H4 (cell line): ENCODE measurements around the gene NPEPL1. TPM values are rescaled to one million over a fixed set of nuclear protein-coding genes. Genes with fewer than 3 reads are reported as not detected.

Experiments used
- DNase-seq: peaks from one replicate; pipeline ENCODE4 v3.0.0-alpha.2; 2015; ENCODE audit warnings: low spot score
- total RNA-seq: library from RNA; depleted of rRNA; stranded (reverse); fragments of >200 nt; shearing (Covaris generic); gene quantifications from 2 replicates; pipeline ENCODE4 v1.2.3, GENCODE V29; 2014

Gene NPEPL1
- total RNA-seq, 1 experiment from 2014 or later: 0.95 TPM

DNA sequence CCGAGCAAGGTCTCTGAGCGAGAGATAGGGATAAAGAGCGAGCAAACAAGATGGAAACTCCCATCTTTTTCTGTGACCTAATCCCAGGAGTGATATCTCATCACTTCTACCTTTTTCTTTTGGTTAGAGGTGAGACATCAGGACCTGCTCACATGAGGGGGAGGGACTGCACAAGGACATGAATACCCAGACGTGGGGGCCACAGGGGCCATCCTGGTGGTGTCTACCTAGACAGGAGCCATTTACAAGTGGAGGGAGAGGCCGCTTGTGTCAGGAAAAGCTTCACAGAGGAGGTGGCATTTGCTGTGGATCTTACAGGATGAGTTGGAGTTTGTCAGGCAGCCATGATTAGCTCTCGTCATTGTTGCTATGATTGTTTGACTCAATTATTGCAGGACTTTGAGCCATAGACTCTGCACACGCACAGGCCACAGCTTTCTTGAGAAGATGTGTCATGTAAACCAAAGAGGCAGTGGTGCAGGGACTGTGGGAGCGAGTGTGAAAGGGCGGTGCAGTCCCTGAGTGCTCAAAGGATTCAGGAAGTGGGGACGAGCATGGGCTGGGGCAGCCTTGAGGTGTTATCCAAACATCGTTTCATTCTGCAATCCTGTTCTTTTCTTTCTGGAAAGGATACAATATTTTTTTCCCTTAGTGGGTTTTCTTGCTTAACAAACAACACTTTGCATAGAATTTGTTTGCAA, 7.7 kb downstream of the NPEPL1 start:
- no peak for DNase-seq

GRCh38 chr20:58700823-58701222, 8.2 kb downstream of the NPEPL1 start:
- no peak for DNase-seq

- DNase-seq: no peak
These were observed 9.0 kb downstream of the NPEPL1 start for GRCh38 chr20:58701431-58702160.

GRCh38 chr20:58702161-58702510, 9.5 kb downstream of the NPEPL1 start:
- no peak for DNase-seq

DNA sequence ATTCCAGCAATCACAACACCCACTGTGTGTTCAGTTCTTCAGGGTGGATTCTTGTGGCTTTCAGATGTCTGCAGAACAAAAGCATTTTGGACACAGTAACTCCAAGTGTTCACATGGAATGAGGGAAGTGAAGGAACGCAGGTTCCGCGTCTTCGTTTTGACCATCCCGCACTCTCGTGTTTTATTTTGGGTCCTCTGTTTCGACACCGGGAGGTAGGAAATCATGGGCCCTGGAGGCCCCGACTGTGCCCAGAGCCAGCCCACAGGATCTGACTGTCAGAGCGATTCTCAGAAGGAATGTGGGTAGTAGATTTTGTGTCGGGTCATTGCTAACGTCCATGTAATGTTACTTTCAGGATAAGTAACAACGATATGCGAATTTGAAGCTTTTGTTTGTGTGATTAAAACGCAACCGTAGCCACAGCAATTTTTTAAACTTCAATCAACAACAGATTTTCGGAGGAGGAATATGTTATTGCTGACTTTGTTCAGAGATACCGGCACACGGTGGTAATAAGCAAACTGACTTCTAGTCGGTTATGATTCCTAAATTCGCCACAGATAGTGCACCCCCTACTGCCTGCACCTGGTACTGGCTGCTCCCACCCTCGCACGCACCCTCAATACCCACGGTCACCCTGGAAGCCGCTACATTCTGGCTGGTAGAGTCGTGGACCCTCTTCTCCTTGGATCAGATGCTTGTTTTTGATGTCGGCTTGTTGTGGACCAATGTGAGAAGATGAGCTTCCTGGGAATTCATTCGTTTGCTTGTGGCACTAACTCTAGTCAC, 10.5 kb downstream of the NPEPL1 start:
- no peak for DNase-seq

DNA sequence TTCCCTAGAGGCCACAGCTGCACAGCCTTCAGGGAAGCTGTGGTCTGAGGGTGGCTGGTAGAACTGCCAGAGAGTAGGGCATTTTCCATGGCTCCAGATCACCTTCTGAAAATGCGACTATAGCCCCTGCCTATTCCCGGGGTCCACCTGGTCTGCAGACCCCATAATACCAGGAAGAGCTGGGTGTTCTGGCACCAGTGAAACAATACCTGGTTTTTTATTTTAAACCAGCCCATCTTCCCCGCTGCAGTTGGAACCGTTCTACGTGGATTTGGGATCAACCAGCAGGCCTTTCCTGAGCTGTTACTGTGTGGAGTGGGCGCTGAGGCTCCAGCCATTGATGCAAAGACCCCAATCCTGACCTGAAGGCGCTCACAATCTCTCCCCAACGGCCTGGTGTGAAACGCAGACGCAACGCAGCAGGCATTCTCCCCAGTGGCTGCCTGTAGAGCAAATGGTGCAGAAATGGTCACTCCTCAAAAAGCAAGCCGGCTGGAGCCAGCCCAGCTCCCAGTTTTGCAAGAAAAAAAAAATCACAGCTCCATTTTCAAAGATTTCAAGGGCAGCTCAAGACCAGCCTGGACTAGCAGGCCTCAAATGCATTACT, 11.3 kb downstream of the NPEPL1 start:
- no peak for DNase-seq

- no peak for DNase-seq
These were observed 12.8 kb downstream of the NPEPL1 start for GRCh38 chr20:58705208-58705926.

DNA sequence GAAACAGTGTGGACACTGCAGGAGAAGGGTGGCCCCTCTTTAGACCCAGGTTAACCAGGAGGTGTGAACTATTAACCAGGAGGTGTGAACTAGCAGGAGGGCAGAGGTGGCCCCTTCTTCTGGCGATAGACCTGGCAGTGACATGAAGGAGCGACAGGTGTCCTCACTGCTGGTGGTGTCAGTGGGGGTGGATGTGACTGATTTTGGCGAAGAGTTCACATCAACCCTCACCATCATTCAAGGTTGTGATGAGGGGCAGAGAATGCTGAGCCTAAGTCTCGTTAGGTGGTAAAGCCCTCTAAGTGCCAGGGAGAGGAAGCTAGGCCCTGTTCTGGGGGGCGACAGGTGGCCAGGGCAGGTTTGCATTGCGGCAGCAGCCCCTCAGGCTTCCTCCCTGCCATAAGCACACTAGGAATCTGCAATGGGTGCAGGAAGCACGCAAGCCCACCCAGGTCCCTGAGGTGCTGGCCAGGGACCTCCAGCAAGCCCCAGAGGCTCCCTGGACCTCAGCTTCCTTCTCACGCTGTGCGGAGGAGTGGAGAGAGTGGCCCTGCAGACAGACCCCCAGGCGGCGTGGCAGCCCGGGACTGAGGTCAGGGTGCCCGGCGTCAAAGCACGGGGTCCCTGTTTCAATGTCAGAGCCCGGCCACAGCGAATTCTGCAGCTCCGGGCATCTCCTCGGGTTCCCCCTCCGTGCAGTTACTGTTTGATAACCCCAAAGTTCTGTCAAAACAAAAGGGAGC, 13.7 kb downstream of the NPEPL1 start:
- no peak for DNase-seq

DNA sequence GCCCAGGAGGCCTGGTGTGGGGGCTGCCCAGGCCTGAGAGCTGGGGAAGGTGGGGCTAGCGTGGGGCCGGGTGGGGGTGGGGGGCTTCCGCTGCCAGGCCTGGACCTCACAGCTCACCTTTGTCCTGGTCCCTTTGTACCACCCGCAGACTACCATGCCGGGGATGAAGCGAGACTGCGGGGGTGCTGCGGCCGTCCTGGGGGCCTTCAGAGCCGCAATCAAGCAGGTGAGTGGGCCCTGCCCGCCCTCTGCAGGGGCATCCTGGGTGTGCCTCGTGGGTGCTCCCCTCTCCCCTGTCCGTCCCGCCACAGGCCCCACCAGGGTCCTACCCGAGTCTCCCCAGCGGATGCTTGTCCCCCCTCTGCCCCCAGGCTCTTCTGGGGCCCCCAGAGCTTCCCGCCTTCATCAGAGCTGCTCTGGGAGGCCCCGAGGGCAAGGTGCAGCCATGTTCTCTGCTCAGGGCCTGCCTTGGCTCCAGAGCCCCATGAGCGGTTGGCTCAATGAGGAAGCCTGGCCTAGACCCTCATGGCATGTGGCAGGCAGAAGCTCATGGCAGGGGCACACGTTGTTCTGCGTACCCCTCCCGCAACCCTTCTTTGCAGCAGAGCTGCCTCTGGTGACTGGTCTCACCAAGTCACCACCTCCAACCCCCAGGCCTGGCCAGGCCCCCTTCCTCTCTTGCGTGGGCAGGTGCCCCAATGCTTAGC, 14.5 kb downstream of the NPEPL1 start:
- no peak for DNase-seq

DNA sequence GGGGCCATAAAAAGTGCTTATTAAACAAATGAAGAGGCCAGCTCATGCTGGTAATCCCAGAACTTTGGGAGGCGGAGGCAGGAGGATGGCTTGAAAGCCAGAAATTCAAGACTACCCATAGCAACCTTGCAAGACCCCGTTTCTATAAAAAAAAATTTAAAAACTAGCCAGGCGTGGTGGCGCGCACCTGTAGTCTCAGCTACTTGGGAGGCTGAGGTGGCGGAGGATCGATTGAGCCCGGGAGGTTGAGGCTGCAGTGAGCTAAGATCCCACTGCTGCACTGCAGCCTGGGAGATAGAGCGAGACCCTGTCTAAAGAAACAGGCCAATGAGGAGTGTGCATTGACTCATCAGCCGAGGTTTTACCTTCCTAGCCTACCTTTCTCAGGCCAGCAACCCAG, 15.2 kb downstream of the NPEPL1 start:
- no peak for DNase-seq

DNA sequence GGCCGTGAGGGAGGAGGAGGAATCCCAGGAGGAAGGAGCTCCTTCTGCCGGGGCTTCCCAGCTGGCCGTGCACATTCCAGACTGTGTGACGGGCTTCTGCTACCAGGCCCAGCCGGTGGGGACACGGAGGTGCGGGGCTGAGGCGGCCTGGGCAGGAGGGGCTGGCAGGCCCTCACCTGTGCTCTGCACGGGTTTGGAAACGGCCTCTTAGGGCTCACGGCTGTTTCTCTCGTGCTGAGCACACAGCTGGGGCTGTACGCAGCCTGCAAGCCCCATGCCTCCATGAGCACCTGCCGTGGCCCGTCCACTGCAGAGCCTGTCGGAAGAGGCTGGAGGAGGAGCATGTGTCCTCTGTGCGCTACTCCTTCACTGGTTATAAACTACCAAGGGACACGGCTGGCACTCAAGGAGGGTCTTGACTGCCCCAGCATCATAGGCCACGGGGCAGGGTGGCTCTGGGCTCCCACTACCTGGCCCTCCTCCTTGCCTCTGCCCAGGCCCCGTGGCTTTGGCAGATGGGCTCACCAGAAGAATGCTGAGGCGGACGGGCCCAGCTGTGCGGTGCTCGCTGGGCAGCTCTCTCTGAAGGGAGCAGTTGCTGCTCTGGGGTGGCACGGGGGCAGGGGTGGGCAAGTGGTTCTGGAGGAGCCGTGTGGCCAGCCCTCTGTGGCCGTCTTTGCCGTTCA, 15.8 kb downstream of the NPEPL1 start:
- DNase-seq: no peak

- DNase-seq: no peak
These were observed 16.6 kb downstream of the NPEPL1 start for GRCh38 chr20:58709013-58709702.

DNA sequence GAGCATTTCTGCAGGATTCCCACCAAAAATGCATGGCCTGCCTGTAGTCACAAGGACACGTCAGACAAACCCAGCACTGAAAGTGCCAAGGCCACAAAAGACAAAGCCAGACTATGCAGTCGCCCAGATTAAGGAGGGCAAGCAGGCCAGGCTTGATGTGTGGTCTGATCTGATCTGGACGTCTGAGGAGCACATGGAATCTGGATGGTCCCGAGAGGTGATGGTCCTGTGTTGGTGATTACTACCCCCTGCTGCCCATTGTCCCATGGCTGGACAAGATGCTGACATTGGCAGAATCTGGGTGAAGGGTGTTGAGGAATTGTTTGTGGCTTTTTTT, 17.1 kb downstream of the NPEPL1 start:
- DNase-seq: no peak

DNA sequence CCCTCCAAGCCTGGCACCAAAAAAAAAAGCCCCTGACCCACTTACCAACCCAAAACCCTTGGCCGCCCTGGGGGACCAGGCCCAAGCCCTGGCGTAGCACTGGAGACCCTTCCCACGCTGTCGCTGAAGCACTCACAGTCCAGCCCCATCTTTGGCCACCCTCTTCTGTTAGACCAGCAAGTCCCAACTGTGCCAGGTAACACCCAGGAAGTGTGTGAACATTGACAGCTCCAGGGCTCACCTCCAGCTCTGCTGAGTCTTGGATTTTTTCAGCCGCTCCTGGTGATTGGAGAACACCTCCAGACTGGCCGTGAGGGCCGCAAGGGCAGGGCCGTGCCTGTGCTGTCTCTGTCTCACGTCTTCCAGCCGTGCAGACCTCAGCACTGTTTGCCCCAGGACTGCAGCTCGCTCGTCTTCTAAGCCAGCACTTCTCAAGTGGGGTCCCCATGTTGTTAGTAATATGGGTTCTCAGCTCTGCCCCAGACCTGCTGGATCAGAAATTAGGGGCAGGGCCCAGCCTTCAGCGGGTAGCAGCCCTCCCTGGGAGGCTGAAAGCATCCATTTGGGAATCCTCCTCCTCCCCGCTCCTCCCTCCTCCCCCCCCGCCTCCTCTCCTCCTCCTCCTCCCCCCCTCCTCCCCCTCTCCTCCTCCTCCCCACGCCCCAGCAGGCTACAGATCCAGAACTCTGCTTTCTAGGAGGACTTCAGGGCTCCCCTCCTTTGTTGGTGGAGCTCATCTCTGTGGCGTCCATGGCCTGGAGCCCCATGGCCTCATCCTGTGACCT, 18.1 kb downstream of the NPEPL1 start:
- no peak for DNase-seq

DNA sequence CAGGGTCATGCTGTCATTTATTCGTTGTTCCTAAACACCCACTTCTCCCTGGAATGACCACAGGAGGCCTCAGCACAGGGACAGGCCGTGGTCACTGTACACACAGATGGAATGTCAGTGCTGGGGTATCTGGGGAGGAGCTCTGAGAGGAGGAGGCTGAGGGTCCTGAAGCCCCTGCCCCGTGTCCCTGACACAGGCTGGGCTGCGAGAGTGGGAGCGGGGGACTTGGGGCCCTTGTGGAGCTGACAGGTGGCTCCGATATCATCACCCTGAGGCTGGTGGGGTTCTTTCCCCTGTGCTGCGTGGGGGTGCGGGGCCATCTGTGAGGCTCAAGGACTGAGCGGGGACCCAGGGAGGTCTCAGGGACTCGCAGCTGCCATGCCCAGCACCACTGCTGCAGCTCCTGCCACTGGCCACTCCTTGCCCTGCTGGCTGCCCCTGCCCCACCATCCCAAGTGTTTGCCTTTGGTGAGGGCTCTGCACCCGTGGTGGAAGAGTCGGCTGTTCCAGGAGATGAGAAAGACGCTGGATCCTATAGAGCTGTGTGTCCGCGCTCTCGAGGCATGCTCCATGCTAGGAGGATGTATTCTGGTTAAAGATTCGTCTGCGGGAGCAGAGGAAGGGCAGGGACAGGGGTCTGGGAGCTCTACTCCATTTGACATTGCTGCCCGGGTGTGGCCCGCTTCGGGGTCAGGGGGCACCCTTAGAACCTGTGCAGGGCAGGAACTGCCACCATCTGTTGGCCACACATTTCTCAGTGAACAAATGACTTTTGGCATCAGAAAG, 18.9 kb downstream of the NPEPL1 start:
- DNase-seq: no peak

- no peak for DNase-seq
These were observed 19.7 kb downstream of the NPEPL1 start for GRCh38 chr20:58712151-58712791.
